ENCODE data around the gene ANKRD50.
A peak's percentile ranks its signal among the peaks of the same experiment; 100 is the strongest.

Gene ANKRD50

GRCh38 chr4:124710015-124710741 is 2.4 kb downstream of the ANKRD50 start:
- CTCF ChIA-PET: no interaction called here
- POLR2A ChIA-PET: no interaction called here
- TF ChIP-seq LEF1 (IDR thresholded peaks at IDR 0.05; ENCODE audit: borderline replicate concordance) (no peak), BHLHE40 (IDR thresholded peaks at IDR 0.05; ENCODE audit: borderline replicate concordance) (no peak), SUZ12 (IDR thresholded peaks at IDR 0.05) (no peak), FOXM1 (IDR thresholded peaks at IDR 0.05; ENCODE audit: borderline replicate concordance) (no peak)
- peak; percentile 6 for DNase-seq (ENCODE audit: extremely low spot score)

DNA sequence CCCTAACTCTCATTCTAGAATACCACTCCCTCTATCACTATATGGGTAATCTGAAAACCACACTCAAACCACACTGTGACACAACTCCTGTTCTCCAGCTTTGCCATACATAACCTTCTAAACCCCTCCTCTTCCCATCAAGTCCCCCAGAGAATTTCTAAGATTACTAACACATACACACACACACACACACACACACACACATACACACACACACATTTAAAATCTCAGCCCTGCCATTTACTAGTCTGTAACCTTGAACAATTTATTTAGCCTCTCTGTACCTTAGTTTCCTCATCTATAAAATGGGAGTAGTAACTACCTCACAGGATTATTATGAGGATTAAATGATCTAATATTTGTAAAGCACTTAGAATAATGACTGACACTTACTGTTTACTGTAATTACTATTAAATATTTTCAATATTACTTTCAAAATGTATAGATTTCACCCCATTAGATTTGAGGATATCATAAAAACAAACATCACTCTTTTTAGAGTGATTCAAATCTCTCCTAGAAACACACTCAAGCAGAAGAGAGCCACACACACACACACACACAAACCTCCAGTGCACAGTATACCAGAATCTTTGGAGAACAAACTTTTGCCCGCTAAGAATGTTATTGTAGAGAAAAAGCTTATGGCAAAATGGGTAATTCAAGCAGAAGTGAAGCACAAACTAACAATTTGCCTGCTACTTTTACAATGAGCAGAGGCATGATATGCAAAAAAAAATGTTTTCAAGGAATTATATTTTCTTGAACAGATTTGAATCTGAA is 3.8 kb downstream of the ANKRD50 start:
- TF ChIP-seq FOXA1 (IDR thresholded peaks at IDR 0.05) (no peak), SUZ12 (IDR thresholded peaks at IDR 0.05) (no peak), TARDBP (IDR thresholded peaks at IDR 0.05) (no peak), NFRKB (IDR thresholded peaks at IDR 0.05) (no peak)
- no peak for DNase-seq (ENCODE audit: extremely low spot score)
- CTCF ChIA-PET: no interaction called here
- POLR2A ChIA-PET: no interaction called here

GRCh38 chr4:124705393-124705792 is 7.1 kb downstream of the ANKRD50 start:
- DNase-seq (ENCODE audit: extremely low spot score): no peak
- ChIA-PET CTCF (no interaction called here), POLR2A (no interaction called here)
- no peak for TF ChIP-seq PKNOX1 (IDR thresholded peaks at IDR 0.05)
- no peak for TF ChIP-seq L3MBTL2 (conservative IDR thresholded peaks at IDR 0.05)
- TF ChIP-seq FOXK2 (IDR thresholded peaks at IDR 0.05): no peak
- TF ChIP-seq SUZ12 (IDR thresholded peaks at IDR 0.05): no peak
- TF ChIP-seq ARNT (IDR thresholded peaks at IDR 0.05): no peak
- no peak for TF ChIP-seq CTBP1 (IDR thresholded peaks at IDR 0.05; ENCODE audit: borderline replicate concordance)
- TF ChIP-seq ZNF384 (IDR thresholded peaks at IDR 0.05): no peak
- no peak for TF ChIP-seq BHLHE40 (IDR thresholded peaks at IDR 0.05; ENCODE audit: borderline replicate concordance)
- TF ChIP-seq NFRKB (IDR thresholded peaks at IDR 0.05): no peak
- TF ChIP-seq HDGF (IDR thresholded peaks at IDR 0.05; ENCODE audit: borderline replicate concordance): no peak
- no peak for TF ChIP-seq LEF1 (IDR thresholded peaks at IDR 0.05; ENCODE audit: borderline replicate concordance)

GRCh38 chr4:124703154-124703553 is 9.4 kb downstream of the ANKRD50 start:
- POLR2A ChIA-PET: no interaction called here
- TF ChIP-seq NFRKB (IDR thresholded peaks at IDR 0.05) (no peak), SUZ12 (IDR thresholded peaks at IDR 0.05) (no peak), SP1 (IDR thresholded peaks at IDR 0.05) (no peak), FOXA1 (IDR thresholded peaks at IDR 0.05) (no peak), PKNOX1 (IDR thresholded peaks at IDR 0.05) (no peak), BHLHE40 (IDR thresholded peaks at IDR 0.05; ENCODE audit: borderline replicate concordance) (no peak), LEF1 (IDR thresholded peaks at IDR 0.05; ENCODE audit: borderline replicate concordance) (no peak), FOXM1 (IDR thresholded peaks at IDR 0.05; ENCODE audit: borderline replicate concordance) (no peak), CTBP1 (IDR thresholded peaks at IDR 0.05; ENCODE audit: borderline replicate concordance) (no peak), ELF4 (IDR thresholded peaks at IDR 0.05) (no peak), L3MBTL2 (conservative IDR thresholded peaks at IDR 0.05) (no peak), ARNT (IDR thresholded peaks at IDR 0.05) (no peak), TARDBP (IDR thresholded peaks at IDR 0.05) (no peak), HDGF (IDR thresholded peaks at IDR 0.05; ENCODE audit: borderline replicate concordance) (no peak), FOXK2 (IDR thresholded peaks at IDR 0.05) (no peak), ZNF384 (IDR thresholded peaks at IDR 0.05) (no peak)

DNA sequence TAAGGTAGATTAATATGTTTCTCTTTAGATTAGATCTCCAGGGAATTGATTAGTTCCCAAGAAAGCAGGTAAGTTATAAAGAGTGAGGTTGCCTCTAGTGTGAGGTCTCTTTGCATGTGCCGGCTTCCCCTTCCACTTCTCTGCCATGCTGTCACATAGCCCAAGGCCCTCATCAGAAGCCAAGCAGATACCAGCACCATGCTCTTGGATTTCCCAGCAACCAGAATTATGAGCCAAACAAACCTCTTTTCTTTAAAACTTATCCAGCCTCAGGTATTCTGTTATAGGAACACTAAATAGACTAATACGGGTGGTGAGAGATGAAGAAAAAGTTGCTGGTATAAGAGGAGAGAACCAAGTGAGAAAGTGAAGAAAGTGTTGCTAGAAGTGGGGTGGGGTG is 15.1 kb downstream of the ANKRD50 start:
- TF ChIP-seq ARNT (IDR thresholded peaks at IDR 0.05) (no peak), CTBP1 (IDR thresholded peaks at IDR 0.05; ENCODE audit: borderline replicate concordance) (no peak), LEF1 (IDR thresholded peaks at IDR 0.05; ENCODE audit: borderline replicate concordance) (no peak), ZNF384 (IDR thresholded peaks at IDR 0.05) (no peak), SUZ12 (IDR thresholded peaks at IDR 0.05) (no peak), PKNOX1 (IDR thresholded peaks at IDR 0.05) (no peak), HDGF (IDR thresholded peaks at IDR 0.05; ENCODE audit: borderline replicate concordance) (no peak), ELF4 (IDR thresholded peaks at IDR 0.05) (no peak), TARDBP (IDR thresholded peaks at IDR 0.05) (no peak), L3MBTL2 (conservative IDR thresholded peaks at IDR 0.05) (no peak)
- no peak for DNase-seq (ENCODE audit: extremely low spot score)
- ChIA-PET POLR2A (no interaction called here), CTCF (no interaction called here)

More at GRCh38 chr4:124703154-124703553, 9.4 kb downstream of the ANKRD50 start:
- CTCF ChIA-PET: interaction anchor here (0.6 kb wide), 1 partner anchor 9 kb away, joined by 3 read pairs; no protein-coding TSS in a partner anchor
- DNase-seq (ENCODE audit: extremely low spot score): no peak

- no peak for DNase-seq (ENCODE audit: extremely low spot score)
- ChIA-PET CTCF (no interaction called here), POLR2A (no interaction called here)
- TF ChIP-seq FOXK2 (IDR thresholded peaks at IDR 0.05) (no peak), CTBP1 (IDR thresholded peaks at IDR 0.05; ENCODE audit: borderline replicate concordance) (no peak), PKNOX1 (IDR thresholded peaks at IDR 0.05) (no peak), ARNT (IDR thresholded peaks at IDR 0.05) (no peak), HDGF (IDR thresholded peaks at IDR 0.05; ENCODE audit: borderline replicate concordance) (no peak), TARDBP (IDR thresholded peaks at IDR 0.05) (no peak), BHLHE40 (IDR thresholded peaks at IDR 0.05; ENCODE audit: borderline replicate concordance) (no peak)
These were observed 16.4 kb downstream of the ANKRD50 start for GRCh38 chr4:124696182-124696581.

Data from HEK293T (cell line).